HepG2 (cell line): ENCODE data around the gene CCL19. TPM values are rescaled to one million over a fixed set of nuclear protein-coding genes. Genes with fewer than 3 reads are reported as not detected.

Source experiments
- FOXC1 ChIP-seq: sonication (generic); formaldehyde crosslinking; IDR thresholded peaks from 2 replicates; pipeline ENCODE4 v1.8.0; 2022; ENCODE audit warnings: mild to moderate bottlenecking, missing genetic modification reagents, borderline replicate concordance
- HNRNPH1 ChIP-seq: fragments of 200-400 bp; formaldehyde crosslinking; optimal IDR thresholded peaks from 2 replicates; pipeline ENCODE3; 2017; ENCODE audit warnings: mild to moderate bottlenecking, low read depth, low read length
- IKZF4 ChIP-seq: sonication (generic); formaldehyde crosslinking; IDR thresholded peaks from 2 replicates; pipeline ENCODE4 v1.5.1; 2020; ENCODE audit warnings: borderline replicate concordance, mild to moderate bottlenecking, low read depth, missing genetic modification reagents; ENCODE audit errors: not compliant biosample characterization
- JUNB ChIP-seq: sonication (generic); formaldehyde crosslinking; IDR thresholded peaks from 2 replicates; pipeline ENCODE4 v1.8.0; 2022; ENCODE audit warnings: missing genetic modification reagents, mild to moderate bottlenecking, borderline replicate concordance
- KDM3A ChIP-seq: IDR thresholded peaks from 2 replicates; pipeline ENCODE4 v1.6.1; 2018; ENCODE audit warnings: low read depth, missing compliant biosample characterization
- MEIS2 ChIP-seq: sonication (generic); formaldehyde crosslinking; IDR thresholded peaks from 2 replicates; pipeline ENCODE4 v1.9.0; 2021; ENCODE audit warnings: mild to moderate bottlenecking, missing genetic modification reagents
- RARA ChIP-seq: IDR thresholded peaks from 2 replicates; pipeline ENCODE4 v1.6.1; 2016; ENCODE audit warnings: missing genetic modification reagents, missing compliant biosample characterization
- SOX13 ChIP-seq, 3 experiments: fragments of 450-650 bp in 1 of 3; sonication (generic) in 1 of 3; formaldehyde crosslinking in 1 of 3; IDR thresholded peaks in 2 of 3; conservative IDR thresholded peaks in 1 of 3; 2 replicates each; pipeline versions ENCODE4 v1.5.0 to v1.6.1; 2016 to 2020; ENCODE audit warnings: antibody characterized with exemption in 1 of 3, mild to moderate bottlenecking in 1 of 3, missing compliant biosample characterization in 1 of 3, missing genetic modification reagents in 1 of 3, moderate library complexity in 1 of 3
- ZNF317 ChIP-seq: sonication (generic); formaldehyde crosslinking; IDR thresholded peaks from 2 replicates; pipeline ENCODE4 v1.5.0; 2020; ENCODE audit warnings: mild to moderate bottlenecking, missing genetic modification reagents
- ZNF329 ChIP-seq: sonication (generic); formaldehyde crosslinking; IDR thresholded peaks from 2 replicates; pipeline ENCODE4 v1.9.0; 2021; ENCODE audit warnings: low read depth, mild to moderate bottlenecking, missing genetic modification reagents
- ZNF550 ChIP-seq: sonication (generic); formaldehyde crosslinking; IDR thresholded peaks from 2 replicates; pipeline ENCODE4 v1.4.0; 2020; ENCODE audit warnings: mild to moderate bottlenecking, missing genetic modification reagents, borderline replicate concordance
- ZNF562 ChIP-seq: sonication (generic); formaldehyde crosslinking; IDR thresholded peaks from 2 replicates; pipeline ENCODE4 v1.8.0; 2022; ENCODE audit warnings: missing genetic modification reagents, borderline replicate concordance
- ZNF703 ChIP-seq: sonication (generic); formaldehyde crosslinking; IDR thresholded peaks from 2 replicates; pipeline ENCODE4 v1.5.1; 2020; ENCODE audit warnings: missing genetic modification reagents, mild to moderate bottlenecking, moderate library complexity, borderline replicate concordance
- polyA plus RNA-seq, 8 experiments: library from polyadenylated mRNA; depleted of rRNA in 3 of 8; stranded (reverse) in 7 of 8; unstranded in 1 of 8; fragments of >200 nt; fragmentation: Illumina TruSeq in 4 of 8; extraction: Trizol in 4 of 8; gene quantifications; 2 replicates each; pipeline versions ENCODE4 v1.2.1 to v1.2.3, GENCODE V29; 2011 to 2016; ENCODE audit warnings: low read depth in 4 of 8, missing spikeins in 1 of 8, mixed read lengths in 1 of 8; ENCODE audit not compliant: insufficient read depth in 1 of 8
- total RNA-seq, 5 experiments: library from RNA; depleted of rRNA; stranded (reverse); fragments of >200 nt; fragmentation: Illumina TruSeq; extraction: Trizol; gene quantifications; 2 replicates each; pipeline ENCODE4 v1.2.3, GENCODE V29; 2016; ENCODE audit warnings: low read depth in 1 of 5
- TF ChIP-seq, protein P1 (sequence below): sonication (generic); formaldehyde crosslinking; IDR thresholded peaks from 2 replicates; pipeline ENCODE4 v1.5.1; 2020; ENCODE audit warnings: missing genetic modification reagents, mild to moderate bottlenecking, borderline replicate concordance
- TF ChIP-seq, protein P2 (sequence below): sonication (generic); formaldehyde crosslinking; IDR thresholded peaks from 2 replicates; pipeline ENCODE4 v1.8.0; 2022; ENCODE audit warnings: missing genetic modification reagents, mild to moderate bottlenecking, moderate library complexity, borderline replicate concordance
- TF ChIP-seq, protein P3 (sequence below): sonication (generic); formaldehyde crosslinking; IDR thresholded peaks from 2 replicates; pipeline ENCODE4 v1.4.0; 2020; ENCODE audit warnings: missing genetic modification reagents
- TF ChIP-seq, protein P4 (sequence below): sonication (generic); formaldehyde crosslinking; IDR thresholded peaks from 2 replicates; pipeline ENCODE4 v1.4.0; 2020; ENCODE audit warnings: missing genetic modification reagents
- TF ChIP-seq, protein P5 (sequence below): sonication (generic); formaldehyde crosslinking; conservative IDR thresholded peaks from 2 replicates; pipeline ENCODE4 v1.4.0; 2020; ENCODE audit warnings: missing genetic modification reagents

CCL19 gene
- total and polyA plus RNA-seq, 2 of the 13 experiments (the other 11 are each of a cell fraction or from before 2014, with no cell fraction given) = not detected

DNA sequence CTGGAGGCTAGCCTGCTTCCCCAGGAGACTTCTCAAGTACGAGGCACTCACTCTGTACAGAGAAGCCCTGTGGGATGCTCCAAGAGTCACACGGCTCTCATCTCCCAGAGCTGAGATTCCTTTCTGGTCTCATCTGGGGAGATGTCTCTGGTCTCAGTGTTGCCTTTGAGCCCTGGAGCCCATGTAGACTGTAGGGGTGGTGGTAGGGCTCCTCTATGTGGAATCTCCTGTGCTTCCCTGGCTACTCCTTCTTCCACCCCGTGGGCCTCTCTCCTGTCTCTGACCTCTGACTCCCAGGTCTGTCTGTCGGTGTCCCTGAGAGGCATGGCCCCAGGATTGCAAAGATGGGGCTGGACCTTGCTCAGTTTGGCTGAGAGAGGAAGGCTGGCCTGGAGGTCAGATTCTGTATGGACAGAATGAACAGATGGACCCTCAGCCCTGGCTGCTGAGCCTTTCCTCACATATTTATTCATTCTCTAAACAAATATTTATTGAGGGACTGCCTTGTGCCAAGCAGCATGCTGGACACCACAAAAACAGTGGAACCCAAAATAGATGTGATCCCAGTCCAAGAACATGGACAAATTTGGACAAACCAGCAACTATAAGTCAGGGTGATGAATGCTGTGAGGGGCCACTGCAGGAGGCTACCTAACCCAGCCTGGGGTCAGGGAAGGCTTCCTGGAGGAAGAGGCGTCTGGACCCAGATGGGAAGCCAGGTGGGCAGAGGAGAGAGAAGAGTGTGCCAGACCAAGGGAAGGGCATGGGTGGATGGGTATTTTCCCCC lies 2.6 kb downstream of the CCL19 start (continued):
- no peak for TF ChIP-seq IKZF4
- TF ChIP-seq, protein P1, sequence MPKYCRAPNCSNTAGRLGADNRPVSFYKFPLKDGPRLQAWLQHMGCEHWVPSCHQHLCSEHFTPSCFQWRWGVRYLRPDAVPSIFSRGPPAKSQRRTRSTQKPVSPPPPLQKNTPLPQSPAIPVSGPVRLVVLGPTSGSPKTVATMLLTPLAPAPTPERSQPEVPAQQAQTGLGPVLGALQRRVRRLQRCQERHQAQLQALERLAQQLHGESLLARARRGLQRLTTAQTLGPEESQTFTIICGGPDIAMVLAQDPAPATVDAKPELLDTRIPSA (CRISPR knock-in tag) = no peak
- TF ChIP-seq MEIS2 = 0 out of 2 replicates have a peak, but pooled peaks have one; percentile 22
- no peak for TF ChIP-seq SOX13 (IDR thresholded peaks at IDR 0.05)
- peak in 1 of 2 experiments; percentile 58; a peak in 2 of 4 replicates for TF ChIP-seq SOX13 (CRISPR knock-in tag; conservative IDR thresholded peaks at IDR 0.05 in 1 of 2, IDR thresholded peaks at IDR 0.05 in 1 of 2)
- 0 out of 2 replicates have a peak, but pooled peaks have one; percentile 52 for TF ChIP-seq KDM3A (CRISPR knock-in tag)
- TF ChIP-seq ZNF550 (CRISPR knock-in tag) = no peak
- TF ChIP-seq ZNF562 (CRISPR knock-in tag) = no peak
- TF ChIP-seq, protein P2, sequence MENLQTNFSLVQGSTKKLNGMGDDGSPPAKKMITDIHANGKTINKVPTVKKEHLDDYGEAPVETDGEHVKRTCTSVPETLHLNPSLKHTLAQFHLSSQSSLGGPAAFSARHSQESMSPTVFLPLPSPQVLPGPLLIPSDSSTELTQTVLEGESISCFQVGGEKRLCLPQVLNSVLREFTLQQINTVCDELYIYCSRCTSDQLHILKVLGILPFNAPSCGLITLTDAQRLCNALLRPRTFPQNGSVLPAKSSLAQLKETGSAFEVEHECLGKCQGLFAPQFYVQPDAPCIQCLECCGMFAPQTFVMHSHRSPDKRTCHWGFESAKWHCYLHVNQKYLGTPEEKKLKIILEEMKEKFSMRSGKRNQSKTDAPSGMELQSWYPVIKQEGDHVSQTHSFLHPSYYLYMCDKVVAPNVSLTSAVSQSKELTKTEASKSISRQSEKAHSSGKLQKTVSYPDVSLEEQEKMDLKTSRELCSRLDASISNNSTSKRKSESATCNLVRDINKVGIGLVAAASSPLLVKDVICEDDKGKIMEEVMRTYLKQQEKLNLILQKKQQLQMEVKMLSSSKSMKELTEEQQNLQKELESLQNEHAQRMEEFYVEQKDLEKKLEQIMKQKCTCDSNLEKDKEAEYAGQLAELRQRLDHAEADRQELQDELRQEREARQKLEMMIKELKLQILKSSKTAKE = peak; percentile 80
- TF ChIP-seq, protein P3, sequence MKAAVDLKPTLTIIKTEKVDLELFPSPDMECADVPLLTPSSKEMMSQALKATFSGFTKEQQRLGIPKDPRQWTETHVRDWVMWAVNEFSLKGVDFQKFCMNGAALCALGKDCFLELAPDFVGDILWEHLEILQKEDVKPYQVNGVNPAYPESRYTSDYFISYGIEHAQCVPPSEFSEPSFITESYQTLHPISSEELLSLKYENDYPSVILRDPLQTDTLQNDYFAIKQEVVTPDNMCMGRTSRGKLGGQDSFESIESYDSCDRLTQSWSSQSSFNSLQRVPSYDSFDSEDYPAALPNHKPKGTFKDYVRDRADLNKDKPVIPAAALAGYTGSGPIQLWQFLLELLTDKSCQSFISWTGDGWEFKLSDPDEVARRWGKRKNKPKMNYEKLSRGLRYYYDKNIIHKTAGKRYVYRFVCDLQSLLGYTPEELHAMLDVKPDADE (CRISPR knock-in tag) = no peak
- no peak for TF ChIP-seq HNRNPH1
- TF ChIP-seq ZNF317 (CRISPR knock-in tag) = peak; percentile 53; the same call in 1 of the 2 replicates
- no peak for TF ChIP-seq ZNF703 (CRISPR knock-in tag)
- TF ChIP-seq, protein P4, sequence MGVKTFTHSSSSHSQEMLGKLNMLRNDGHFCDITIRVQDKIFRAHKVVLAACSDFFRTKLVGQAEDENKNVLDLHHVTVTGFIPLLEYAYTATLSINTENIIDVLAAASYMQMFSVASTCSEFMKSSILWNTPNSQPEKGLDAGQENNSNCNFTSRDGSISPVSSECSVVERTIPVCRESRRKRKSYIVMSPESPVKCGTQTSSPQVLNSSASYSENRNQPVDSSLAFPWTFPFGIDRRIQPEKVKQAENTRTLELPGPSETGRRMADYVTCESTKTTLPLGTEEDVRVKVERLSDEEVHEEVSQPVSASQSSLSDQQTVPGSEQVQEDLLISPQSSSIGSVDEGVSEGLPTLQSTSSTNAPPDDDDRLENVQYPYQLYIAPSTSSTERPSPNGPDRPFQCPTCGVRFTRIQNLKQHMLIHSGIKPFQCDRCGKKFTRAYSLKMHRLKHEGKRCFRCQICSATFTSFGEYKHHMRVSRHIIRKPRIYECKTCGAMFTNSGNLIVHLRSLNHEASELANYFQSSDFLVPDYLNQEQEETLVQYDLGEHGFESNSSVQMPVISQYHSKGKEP (CRISPR knock-in tag) = no peak
- TF ChIP-seq FOXC1 (CRISPR knock-in tag) = 0 out of 2 replicates have a peak, but pooled peaks have one; percentile 12
- TF ChIP-seq RARA (CRISPR knock-in tag) = peak; percentile 77
- TF ChIP-seq, protein P5, sequence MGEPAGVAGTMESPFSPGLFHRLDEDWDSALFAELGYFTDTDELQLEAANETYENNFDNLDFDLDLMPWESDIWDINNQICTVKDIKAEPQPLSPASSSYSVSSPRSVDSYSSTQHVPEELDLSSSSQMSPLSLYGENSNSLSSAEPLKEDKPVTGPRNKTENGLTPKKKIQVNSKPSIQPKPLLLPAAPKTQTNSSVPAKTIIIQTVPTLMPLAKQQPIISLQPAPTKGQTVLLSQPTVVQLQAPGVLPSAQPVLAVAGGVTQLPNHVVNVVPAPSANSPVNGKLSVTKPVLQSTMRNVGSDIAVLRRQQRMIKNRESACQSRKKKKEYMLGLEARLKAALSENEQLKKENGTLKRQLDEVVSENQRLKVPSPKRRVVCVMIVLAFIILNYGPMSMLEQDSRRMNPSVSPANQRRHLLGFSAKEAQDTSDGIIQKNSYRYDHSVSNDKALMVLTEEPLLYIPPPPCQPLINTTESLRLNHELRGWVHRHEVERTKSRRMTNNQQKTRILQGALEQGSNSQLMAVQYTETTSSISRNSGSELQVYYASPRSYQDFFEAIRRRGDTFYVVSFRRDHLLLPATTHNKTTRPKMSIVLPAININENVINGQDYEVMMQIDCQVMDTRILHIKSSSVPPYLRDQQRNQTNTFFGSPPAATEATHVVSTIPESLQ = no peak
- TF ChIP-seq JUNB (CRISPR knock-in tag) = no peak
- TF ChIP-seq ZNF329 = no peak
